NB4 (cell line): ENCODE data around the gene C9orf85.

Experiments
- POLR2A ChIP-seq: IDR thresholded peaks from 2 replicates; pipeline ENCODE4 v1.6.1; 2011; ENCODE audit warnings: mild to moderate bottlenecking; ENCODE audit not compliant: insufficient read length; ENCODE audit errors: extremely low read depth
- TF ChIP-seq, protein P1 (sequence below): IDR thresholded peaks from one replicate; pipeline ENCODE4 v1.5.1; 2012; ENCODE audit warnings: low read depth, low read length

DNA sequence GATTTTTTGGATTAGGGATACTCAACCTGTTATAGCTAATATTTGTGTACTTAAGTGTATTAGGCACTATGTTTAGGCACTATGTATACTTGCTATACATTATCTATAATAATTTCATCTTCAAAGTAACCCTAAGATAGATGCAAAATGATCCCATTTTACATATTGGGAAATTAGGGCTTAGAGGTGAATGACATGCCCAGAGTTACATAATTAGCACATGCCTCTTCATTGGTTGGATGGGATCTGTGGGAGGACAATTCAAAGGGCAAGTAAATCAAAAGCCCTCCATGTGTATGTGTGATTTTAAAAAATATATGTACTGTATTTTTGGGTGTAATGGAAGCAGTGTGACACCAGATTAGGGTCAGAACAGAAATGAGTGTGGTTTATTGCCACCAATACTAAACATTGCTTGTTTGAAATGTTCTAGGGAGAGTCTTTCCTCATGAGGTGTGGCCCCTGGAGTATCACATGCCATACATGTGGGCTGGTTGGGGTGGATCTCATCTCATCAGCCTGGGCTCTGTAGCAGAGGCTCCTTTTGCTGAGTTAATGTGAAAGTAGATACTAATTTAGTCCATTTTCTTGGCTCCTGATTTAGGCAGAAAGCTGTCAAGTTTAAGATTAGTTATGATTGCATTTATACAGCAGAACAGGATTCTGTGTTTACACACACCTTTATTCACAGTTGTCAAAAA, 5.5 kb downstream of the C9orf85 start:
- TF ChIP-seq, protein P1, sequence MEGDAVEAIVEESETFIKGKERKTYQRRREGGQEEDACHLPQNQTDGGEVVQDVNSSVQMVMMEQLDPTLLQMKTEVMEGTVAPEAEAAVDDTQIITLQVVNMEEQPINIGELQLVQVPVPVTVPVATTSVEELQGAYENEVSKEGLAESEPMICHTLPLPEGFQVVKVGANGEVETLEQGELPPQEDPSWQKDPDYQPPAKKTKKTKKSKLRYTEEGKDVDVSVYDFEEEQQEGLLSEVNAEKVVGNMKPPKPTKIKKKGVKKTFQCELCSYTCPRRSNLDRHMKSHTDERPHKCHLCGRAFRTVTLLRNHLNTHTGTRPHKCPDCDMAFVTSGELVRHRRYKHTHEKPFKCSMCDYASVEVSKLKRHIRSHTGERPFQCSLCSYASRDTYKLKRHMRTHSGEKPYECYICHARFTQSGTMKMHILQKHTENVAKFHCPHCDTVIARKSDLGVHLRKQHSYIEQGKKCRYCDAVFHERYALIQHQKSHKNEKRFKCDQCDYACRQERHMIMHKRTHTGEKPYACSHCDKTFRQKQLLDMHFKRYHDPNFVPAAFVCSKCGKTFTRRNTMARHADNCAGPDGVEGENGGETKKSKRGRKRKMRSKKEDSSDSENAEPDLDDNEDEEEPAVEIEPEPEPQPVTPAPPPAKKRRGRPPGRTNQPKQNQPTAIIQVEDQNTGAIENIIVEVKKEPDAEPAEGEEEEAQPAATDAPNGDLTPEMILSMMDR = no peak
- TF ChIP-seq POLR2A = no peak
